Panc1 (cell line): Measurements from ENCODE around the gene GRIN1. TPM values are rescaled to one million over a fixed set of nuclear protein-coding genes. Genes with fewer than 3 reads are reported as not detected.

Experiments
- ATAC-seq: fragments of 200-7000 bp; cut with Tn5 transposase; 2 replicates; pipeline ENCODE4 v1.9.1; 2020; ENCODE audit warnings: mild to moderate bottlenecking, moderate library complexity
- BruUV-seq: library from RNA; stranded (reverse); fragments of 400-500 nt; replicated peaks from 2 replicates; lab custom pipeline; 2021; lab: Mats Ljungman, UMichigan
- CTCF ChIA-PET: fragments of 300-600 bp; sonication (Branson Sonifier 250); formaldehyde crosslinking; loops from one replicate; lab custom pipeline; 2022; ENCODE audit warnings: antibody characterized with exemption; lab: Charles Lee
- POLR2A ChIA-PET: fragments of 300-600 bp; sonication (Branson Sonifier 250); formaldehyde crosslinking; loops from one replicate; lab custom pipeline; 2022; ENCODE audit warnings: antibody characterized with exemption; lab: Charles Lee
- DNase-seq: peaks from one replicate; pipeline ENCODE4 v3.0.0-alpha.2; 2010; ENCODE audit warnings: low read depth, low spot score
- H3K27ac ChIP-seq: 2 replicates; pipeline ENCODE4 v1.5.1; 2011; ENCODE audit warnings: mild to moderate bottlenecking, low read length, inconsistent platforms
- H3K27me3 ChIP-seq: fragments of 200-500 bp; sonication (Bioruptor generic); 2 replicates; pipeline ENCODE4 v1.6.0; 2014; ENCODE audit warnings: low read length, inconsistent platforms; ENCODE audit not compliant: control insufficient read depth, insufficient read depth
- H3K36me3 ChIP-seq: fragments of 200-500 bp; sonication (Bioruptor generic); 2 replicates; pipeline ENCODE4 v1.5.1; 2014; ENCODE audit warnings: inconsistent platforms, mild to moderate bottlenecking, low read length, moderate library complexity; ENCODE audit not compliant: control insufficient read depth, insufficient read depth
- H3K4me1 ChIP-seq: 2 replicates; pipeline ENCODE4 v1.5.1; 2011; ENCODE audit warnings: inconsistent platforms, mild to moderate bottlenecking, low read length, moderate library complexity; ENCODE audit not compliant: control insufficient read depth, insufficient read depth
- H3K4me3 ChIP-seq, 2 experiments: 2 replicates each; pipeline ENCODE4 v1.5.1; 2011 to 2012; ENCODE audit warnings: low read depth in 2 of 2, low read length in 2 of 2, mild to moderate bottlenecking in 2 of 2, inconsistent platforms in 1 of 2, moderate library complexity in 1 of 2
- H3K9me3 ChIP-seq: fragments of 200-500 bp; sonication (Bioruptor generic); 2 replicates; pipeline ENCODE4 v1.5.1; 2014; ENCODE audit warnings: low read depth, mild to moderate bottlenecking, inconsistent platforms, low read length, moderate library complexity; ENCODE audit not compliant: control insufficient read depth, insufficient read depth
- POLR2AphosphoS5 ChIP-seq: IDR thresholded peaks from 2 replicates; pipeline ENCODE4 v1.6.1; 2012; ENCODE audit warnings: mild to moderate bottlenecking, low read depth, low read length, moderate library complexity
- SIN3A ChIP-seq: IDR thresholded peaks from 2 replicates; pipeline ENCODE4 v1.6.1; 2012; ENCODE audit warnings: low read depth, mild to moderate bottlenecking, low read length, moderate library complexity, borderline replicate concordance; ENCODE audit not compliant: insufficient read depth
- TCF7L2 ChIP-seq: IDR thresholded peaks from 2 replicates; pipeline ENCODE4 v1.6.1; 2011; ENCODE audit warnings: mild to moderate bottlenecking, low read depth, low read length, inconsistent platforms
- in situ Hi-C: cut with HindIII; loops from 2 replicates; pipeline ENCODE4 v1.10.0; 2016; ENCODE audit warnings: low sequenced_read_pairs, low pct_unique_long_range_greater_than_20kb
- intact Hi-C: fragments of 100-400 bp; cut with micrococcal nuclease; formaldehyde crosslinking; loops from one replicate; pipeline ENCODE4 v1.10.0; 2022; ENCODE audit not compliant: unreplicated experiment
- total RNA-seq: library from RNA; stranded (reverse); gene quantifications from one replicate; pipeline ENCODE4 v1.2.1, GENCODE V29; 2021; ENCODE audit not compliant: unreplicated experiment
- TF ChIP-seq, protein P1 (sequence below): fragments of 450-650 bp; IDR thresholded peaks from 2 replicates; pipeline ENCODE4 v1.5.1; 2017; ENCODE audit warnings: mild to moderate bottlenecking
- TF ChIP-seq, protein P2 (sequence below), 2 experiments: IDR thresholded peaks; 2 replicates each; pipeline ENCODE4 v1.6.1; 2011 to 2012; ENCODE audit warnings: low read depth in 2 of 2, control low read depth in 1 of 2, low read length in 1 of 2, mild to moderate bottlenecking in 1 of 2, moderate library complexity in 1 of 2; ENCODE audit not compliant: insufficient read depth in 1 of 2

GRIN1 gene
- total RNA-seq, 1 experiment from 2014 or later, result 4.9 TPM

DNA sequence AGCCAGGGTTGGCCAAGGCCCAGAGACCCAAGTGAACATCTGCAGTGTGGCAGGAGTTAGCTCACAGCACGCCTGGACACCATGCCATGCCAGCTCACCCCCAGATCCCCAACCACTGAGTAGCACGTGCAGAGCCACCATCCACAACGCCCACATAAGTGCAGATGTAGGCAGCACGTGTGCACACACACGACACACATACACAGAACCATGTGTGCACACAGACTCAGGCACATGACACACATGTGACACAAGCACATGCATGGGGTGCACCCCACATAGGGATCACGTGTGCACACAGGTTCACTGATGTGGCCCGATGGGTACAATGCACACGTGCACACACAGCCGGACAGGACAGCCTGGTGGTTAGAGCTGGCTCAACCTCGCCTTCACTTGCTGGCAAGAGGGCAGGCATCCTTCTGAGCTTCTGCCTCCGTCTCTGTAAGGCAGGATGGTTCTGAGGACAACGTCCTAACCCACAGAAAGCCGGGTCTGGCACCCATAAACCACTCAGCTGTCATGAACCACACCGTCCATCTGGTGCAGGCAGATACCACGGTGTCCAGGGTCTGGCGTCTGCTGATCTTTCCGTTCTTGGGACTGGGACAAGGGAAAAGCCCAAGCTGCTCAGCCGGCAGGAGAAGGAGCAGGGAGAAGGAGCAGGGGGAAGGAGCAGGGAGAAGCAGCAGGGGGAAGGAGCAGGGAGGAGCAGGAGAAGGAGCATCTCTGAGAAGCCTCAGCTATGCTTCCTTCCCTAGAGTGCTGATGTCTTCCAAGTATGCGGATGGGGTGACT is 18.9 kb downstream of the GRIN1 start:
- ChIA-PET CTCF (interaction anchor here (0.7 kb wide), 1 partner anchor 17 kb away, joined by 4 read pairs; no protein-coding TSS in a partner anchor), POLR2A (interaction anchor here (0.7 kb wide), 1 partner anchor 25 kb away, joined by 5 read pairs; no protein-coding TSS in a partner anchor)
- DNase-seq (no peak), ATAC-seq (no peak)
- Histone ChIP-seq H3K4me1 (peaks cover 4% of the 10 kb centered on the region; the same call in 1 of the 2 replicates), H3K4me3 (no peak overlapping the region), H3K27ac (no peak overlapping the region), H3K27me3 (no peaks in the 10 kb centered on the region), H3K36me3 (no peaks in the 10 kb centered on the region), H3K9me3 (no peaks in the 10 kb centered on the region)
- intact Hi-C loops (no loop called here), in situ Hi-C loops (no loop called here)
- no peak for TF ChIP-seq SIN3A
- no peak for TF ChIP-seq POLR2AphosphoS5
- no peak for TF ChIP-seq TCF7L2
- TF ChIP-seq, protein P1, sequence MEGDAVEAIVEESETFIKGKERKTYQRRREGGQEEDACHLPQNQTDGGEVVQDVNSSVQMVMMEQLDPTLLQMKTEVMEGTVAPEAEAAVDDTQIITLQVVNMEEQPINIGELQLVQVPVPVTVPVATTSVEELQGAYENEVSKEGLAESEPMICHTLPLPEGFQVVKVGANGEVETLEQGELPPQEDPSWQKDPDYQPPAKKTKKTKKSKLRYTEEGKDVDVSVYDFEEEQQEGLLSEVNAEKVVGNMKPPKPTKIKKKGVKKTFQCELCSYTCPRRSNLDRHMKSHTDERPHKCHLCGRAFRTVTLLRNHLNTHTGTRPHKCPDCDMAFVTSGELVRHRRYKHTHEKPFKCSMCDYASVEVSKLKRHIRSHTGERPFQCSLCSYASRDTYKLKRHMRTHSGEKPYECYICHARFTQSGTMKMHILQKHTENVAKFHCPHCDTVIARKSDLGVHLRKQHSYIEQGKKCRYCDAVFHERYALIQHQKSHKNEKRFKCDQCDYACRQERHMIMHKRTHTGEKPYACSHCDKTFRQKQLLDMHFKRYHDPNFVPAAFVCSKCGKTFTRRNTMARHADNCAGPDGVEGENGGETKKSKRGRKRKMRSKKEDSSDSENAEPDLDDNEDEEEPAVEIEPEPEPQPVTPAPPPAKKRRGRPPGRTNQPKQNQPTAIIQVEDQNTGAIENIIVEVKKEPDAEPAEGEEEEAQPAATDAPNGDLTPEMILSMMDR, result no peak
- TF ChIP-seq, protein P2, sequence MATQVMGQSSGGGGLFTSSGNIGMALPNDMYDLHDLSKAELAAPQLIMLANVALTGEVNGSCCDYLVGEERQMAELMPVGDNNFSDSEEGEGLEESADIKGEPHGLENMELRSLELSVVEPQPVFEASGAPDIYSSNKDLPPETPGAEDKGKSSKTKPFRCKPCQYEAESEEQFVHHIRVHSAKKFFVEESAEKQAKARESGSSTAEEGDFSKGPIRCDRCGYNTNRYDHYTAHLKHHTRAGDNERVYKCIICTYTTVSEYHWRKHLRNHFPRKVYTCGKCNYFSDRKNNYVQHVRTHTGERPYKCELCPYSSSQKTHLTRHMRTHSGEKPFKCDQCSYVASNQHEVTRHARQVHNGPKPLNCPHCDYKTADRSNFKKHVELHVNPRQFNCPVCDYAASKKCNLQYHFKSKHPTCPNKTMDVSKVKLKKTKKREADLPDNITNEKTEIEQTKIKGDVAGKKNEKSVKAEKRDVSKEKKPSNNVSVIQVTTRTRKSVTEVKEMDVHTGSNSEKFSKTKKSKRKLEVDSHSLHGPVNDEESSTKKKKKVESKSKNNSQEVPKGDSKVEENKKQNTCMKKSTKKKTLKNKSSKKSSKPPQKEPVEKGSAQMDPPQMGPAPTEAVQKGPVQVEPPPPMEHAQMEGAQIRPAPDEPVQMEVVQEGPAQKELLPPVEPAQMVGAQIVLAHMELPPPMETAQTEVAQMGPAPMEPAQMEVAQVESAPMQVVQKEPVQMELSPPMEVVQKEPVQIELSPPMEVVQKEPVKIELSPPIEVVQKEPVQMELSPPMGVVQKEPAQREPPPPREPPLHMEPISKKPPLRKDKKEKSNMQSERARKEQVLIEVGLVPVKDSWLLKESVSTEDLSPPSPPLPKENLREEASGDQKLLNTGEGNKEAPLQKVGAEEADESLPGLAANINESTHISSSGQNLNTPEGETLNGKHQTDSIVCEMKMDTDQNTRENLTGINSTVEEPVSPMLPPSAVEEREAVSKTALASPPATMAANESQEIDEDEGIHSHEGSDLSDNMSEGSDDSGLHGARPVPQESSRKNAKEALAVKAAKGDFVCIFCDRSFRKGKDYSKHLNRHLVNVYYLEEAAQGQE (IDR thresholded peaks at IDR 0.05; ENCODE audit: insufficient read depth in 1 of 2, low read depth in 2 of 2, low read length in 1 of 2), result no peak
- BruUV-seq, result no TSS peak

DNA sequence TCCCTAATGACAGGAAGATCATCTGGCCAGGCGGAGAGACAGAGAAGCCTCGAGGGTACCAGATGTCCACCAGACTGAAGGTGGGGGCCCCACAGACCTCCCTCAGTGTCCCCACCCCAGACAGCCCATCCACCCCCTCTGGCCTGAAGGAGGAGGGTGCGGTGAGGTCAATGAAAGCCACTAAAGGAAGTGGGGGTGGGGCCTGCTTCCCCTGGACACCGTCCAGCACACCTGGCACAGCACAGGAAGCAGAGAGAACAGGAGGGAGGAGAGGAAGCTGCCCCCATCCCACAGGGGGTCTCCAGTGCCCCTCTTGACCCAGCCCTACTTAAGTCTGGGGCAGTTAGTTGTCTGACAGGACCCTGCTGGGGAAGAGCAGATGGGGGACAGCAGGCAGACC is 19.7 kb downstream of the GRIN1 start:
- H3K4me1 ChIP-seq, result peaks cover 4% of the 10 kb centered on the region; the same call in 1 of the 2 replicates
- ATAC-seq (no peak), DNase-seq (no peak)
- no peaks in the 10 kb centered on the region for H3K9me3 ChIP-seq
- H3K4me3 ChIP-seq, result no peak overlapping the region
- TF ChIP-seq, protein P2 (IDR thresholded peaks at IDR 0.05; ENCODE audit: insufficient read depth in 1 of 2, low read depth in 2 of 2, low read length in 1 of 2), result no peak
- no peak for TF ChIP-seq POLR2AphosphoS5
- no peak for TF ChIP-seq SIN3A
- TF ChIP-seq TCF7L2, result no peak
- TF ChIP-seq, protein P1, result no peak
- POLR2A ChIA-PET, result no interaction called here
- in situ Hi-C loops (no loop called here), intact Hi-C loops (no loop called here)
- no peaks in the 10 kb centered on the region for H3K27me3 ChIP-seq
- BruUV-seq, result no TSS peak
- H3K36me3 ChIP-seq, result no peaks in the 10 kb centered on the region
- CTCF ChIA-PET, result no interaction called here
- H3K27ac ChIP-seq, result no peak overlapping the region
